HL-60/S4 treated with retinoic acid at 250 ng/mL for 4 days and 3 days (cell line): ENCODE data around the gene KCTD21.
"Not testable (repeated sequence)": the region's sequence is repeated elsewhere in the genome, so short reads cannot be mapped to it uniquely, and the experiment has no call there.

ENCODE experiments used
- in situ Hi-C: fragments of 300-500 bp; cut with MboI; formaldehyde crosslinking; loops from 2 replicates; pipeline ENCODE4 v1.7.0; 2022; ENCODE audit warnings: low sequenced_read_pairs

Gene KCTD21

GRCh38 chr11:78189174-78189724 is 823 bp upstream of the KCTD21 start:
- in situ Hi-C loops, result no loop called here

DNA sequence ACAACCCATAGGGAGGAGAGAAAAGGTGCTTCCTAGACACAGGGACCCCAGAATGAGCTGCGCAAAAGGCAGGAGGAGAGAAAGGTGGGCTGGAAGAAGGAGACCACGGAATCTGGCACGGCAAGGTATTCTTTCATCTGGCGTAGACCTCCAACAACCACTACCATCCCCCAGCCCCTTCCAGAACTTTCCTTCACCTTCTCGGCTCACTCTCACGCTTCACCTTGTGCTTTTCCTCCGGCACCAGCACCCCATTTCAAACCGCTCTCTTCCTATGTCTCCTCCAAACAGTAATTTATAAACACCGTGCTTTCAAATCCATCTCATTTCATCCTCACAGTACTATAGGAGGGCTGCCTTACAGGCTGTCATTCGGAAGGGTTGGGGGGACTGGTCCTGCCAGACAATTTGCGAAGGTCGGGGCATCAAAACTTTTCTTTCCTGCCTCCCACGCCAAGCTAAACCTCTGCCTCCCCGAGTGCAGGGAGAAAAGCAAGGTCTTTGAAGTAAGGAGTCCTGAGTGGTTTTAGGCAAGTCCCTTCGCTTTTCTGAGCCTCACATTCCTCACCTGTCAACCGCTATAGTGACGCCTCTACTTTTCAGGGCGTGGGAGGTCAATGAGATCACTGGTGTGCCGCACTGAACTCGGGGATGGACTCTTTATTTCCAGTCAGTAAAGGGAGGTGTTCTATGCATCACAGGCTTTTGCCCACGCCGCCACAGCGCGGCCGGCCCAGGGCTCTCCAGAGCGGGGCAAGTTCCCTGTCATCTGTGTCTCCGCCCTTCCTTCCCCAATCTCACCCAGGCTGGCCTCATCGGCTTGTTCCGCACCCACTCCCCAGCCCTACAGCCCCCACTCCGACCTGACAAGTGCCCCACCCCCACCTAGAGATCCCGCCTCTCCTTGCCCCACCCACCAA is 800 bp downstream of the KCTD21 start:
- in situ Hi-C loops, result no loop called here

DNA sequence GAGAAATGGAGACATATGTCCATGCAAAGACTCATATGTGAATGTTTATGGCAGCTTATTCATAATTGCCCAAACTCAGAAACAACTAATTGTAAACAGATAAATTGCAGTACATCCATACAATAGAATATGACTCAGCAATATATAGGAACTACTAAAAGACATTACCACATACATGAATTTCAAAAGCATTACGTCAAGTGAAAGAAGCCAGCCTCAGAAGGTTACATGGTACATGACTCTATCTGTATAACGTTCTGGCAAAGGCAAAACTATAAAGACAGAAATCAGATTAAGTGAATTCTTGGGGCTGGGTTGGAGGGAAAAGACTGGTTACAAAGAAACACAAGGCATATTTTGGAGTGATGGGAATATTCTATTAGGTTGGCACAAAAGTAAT is 7.2 kb downstream of the KCTD21 start:
- in situ Hi-C loops, result no loop called here

- in situ Hi-C loops, result no loop called here
Measured at GRCh38 chr11:78180751-78181150, 7.7 kb downstream of the KCTD21 start.

- in situ Hi-C loops, result no loop called here
Measured at GRCh38 chr11:78179459-78180071, 8.9 kb downstream of the KCTD21 start.

DNA sequence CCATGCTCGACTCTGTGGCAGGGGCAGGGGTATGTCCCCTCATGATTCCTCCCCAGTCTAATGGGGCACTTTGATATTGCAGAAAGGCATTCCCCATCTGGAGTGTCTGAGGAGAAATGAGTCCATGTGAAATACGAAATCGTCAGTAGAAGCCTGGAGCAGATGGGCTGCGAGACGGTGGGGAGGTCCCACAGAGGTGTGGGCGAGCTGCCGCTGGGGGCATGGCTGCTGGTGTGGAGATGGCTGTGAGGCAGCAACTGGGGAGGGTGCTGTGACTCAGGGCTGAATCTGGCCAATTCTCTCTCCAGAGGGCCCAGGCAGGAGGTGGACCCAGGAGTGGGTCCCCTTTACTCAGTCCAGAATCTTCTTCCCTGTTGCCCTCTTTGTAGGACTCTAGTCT is 11.2 kb downstream of the KCTD21 start:
- in situ Hi-C loops, result no loop called here

DNA sequence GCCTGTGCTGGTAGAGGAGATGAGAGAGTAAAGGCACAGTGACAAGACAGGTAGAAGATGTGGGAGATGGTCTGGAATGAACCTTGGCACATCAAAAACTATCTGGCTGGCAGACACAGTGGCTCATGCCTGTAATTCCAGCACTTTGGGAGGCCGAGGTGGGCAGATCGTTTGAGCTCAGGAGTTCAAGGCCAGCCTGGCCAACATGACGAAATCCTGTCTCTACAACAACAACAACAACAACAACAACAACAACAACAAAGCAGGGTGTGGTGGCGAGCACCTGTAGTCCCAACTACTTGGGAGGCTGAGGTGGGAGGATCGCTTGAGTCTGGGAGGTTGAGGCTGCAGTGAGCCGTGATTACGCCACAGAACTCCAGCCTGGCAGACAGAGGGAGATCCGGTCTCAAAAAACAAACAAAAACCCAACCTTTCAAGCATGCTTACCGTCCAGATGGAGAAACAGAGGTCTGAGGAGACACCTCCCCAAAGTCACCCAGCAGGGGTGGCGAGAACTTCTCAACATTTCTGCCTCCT is 11.8 kb downstream of the KCTD21 start:
- in situ Hi-C loops, result no loop called here

DNA sequence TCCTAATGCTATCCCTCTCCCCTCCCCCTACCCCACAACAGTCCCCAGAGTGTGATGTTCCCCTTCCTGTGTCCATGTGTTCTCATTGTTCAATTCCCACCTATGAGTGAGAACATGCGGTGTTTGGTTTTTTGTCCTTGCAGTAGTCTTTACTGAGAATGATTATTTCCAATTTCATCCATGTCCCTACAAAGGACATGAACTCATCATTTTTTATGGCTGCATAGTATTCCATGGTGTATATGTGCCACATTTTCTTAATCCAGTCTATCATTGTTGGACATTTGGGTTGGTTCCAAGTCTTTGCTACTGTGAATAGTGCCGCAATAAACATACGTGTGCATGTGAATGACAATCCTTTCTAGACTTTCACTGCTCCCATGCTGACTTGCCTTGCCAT is 12.6 kb downstream of the KCTD21 start:
- in situ Hi-C loops, result not testable (repeated sequence)

- in situ Hi-C loops, result no loop called here
Measured at GRCh38 chr11:78171951-78172350, 16.5 kb downstream of the KCTD21 start.

- in situ Hi-C loops, result no loop called here
Measured at GRCh38 chr11:78170874-78171549, 17.4 kb downstream of the KCTD21 start.

GRCh38 chr11:78170413-78170812 is 18.0 kb downstream of the KCTD21 start:
- in situ Hi-C loops, result no loop called here

DNA sequence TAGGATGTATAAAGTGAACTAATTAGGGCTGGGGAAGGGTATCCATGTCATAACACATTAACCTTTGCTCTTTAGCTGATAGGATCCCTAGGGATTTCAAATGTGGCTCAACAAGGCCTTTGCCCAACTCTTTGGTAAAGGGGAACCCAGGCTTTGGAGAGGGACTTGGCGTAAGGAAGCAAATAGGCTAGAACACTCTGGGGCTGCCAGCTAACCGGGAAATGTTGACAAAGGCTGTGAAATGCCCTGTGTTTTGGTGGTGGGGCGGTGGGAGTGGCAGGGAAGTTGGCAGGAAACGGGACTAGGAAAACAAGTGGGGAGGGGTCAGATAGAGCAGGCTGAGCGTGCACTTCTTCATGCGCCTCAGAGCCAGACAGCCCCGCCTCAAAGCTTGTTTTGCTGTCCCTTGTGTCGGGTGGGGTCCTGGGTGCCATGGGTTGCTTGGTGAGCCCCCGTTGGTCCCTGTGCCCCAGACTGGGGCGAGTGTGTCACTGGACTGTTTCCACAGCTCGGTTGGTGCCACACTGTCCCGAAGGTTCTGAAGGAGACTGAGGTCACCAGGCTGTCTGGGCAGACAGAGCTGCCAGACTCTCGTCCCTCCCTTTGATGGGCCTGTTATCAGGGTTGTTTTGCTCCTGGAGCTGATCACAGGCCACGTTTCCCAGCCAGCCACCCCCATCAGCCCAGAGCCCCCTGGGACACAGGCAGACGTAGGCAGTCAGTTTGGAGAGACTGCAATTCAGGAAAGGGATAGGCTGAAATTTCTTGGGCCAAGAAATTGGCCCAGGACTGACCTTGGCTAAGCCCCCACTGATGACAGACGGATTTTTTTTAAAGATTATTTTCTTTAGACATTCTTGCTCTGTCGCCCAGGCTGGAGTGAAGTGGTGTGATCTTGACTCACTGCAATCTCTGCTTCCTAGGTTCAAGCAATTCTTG is 19.6 kb downstream of the KCTD21 start:
- in situ Hi-C loops, result no loop called here

DNA sequence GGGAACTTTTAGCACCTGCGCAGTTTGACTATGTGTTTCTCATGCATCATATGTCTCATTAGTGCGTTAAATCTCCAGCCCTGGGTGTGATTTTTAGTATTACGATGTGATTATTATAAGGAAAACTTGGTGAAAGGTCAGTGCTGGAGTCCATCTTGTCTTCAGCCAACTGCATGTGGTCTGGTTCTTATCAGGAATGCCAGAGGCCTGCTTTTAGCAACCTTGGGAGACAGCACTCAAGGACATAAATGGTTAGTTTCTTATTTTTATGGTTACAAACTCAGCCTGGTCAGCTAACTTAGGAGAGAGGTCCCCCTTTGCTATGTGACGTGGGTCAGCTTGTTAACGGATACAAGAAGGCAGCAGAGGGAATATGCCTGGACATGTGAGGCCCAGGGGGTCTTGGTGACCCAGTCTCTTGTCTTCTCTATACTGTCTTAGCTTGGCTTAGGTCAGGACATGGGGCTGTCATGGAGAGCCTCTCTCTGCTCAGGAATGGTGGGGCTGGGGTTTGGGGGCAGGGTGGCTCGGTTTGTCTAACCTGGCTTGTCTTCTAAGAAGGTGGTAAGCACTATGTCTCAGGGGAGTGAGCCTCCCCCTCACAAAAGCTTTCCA is 21.5 kb downstream of the KCTD21 start:
- in situ Hi-C loops, result no loop called here

DNA sequence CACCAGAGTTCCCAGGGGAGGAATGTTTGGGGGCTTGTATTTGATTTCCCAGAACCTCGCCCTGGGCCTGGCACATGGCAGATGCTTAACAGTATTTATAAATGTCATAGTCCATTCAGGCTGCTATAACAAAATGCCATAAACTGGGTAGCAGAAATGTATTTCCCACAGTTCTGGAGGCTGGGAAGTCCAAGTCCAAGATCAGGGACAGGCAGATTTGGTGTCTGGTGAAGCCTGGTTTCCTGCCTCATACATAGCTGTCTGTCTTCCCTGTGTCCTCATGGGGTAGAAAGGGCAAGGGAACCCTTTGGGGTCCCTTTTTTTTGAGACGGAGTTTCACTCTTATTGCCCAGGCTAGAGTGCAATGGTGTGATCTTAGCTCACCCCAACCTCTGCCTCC is 24.0 kb downstream of the KCTD21 start:
- in situ Hi-C loops, result no loop called here

DNA sequence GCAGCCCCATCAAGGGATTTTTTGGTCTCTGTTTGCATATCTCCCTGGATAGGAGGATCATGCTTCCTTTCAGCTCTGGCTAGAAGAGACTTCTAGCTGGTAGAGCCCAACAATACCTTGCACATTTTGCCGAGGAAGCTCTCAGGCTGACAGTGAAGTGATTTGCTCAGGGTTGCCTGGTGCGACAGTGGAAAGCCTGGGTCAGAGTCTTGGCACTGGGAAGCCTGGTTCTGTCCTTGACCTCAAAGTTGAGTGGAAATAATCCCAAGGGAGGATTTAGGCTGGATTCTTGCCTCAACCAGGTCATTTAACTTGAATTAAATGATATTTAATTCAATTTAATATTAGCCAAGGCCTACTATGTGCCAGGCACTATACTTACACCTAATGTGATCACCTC is 24.6 kb downstream of the KCTD21 start:
- in situ Hi-C loops, result no loop called here

GRCh38 chr11:78161962-78162371 is 26.5 kb downstream of the KCTD21 start:
- in situ Hi-C loops, result no loop called here

DNA sequence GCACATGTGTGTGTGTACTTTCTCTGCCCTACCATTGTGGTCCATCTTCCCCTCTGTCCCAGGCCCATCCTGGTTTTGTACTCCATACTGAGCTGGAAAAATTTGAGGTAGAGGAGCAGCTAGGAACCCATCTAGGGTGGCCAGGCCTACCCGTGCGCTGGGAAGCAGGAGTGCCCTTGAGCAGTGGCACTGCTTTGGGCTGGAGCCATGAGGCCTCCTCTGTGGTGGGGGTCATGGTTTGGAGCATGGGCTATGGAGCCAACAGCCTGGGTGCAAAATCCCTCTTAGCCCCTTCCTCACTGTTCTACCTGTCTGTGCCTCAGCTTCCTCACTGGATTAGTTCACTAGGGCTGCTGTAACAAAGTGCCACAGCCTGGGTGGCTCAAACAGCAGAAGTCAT is 27.1 kb downstream of the KCTD21 start:
- in situ Hi-C loops, result no loop called here

- in situ Hi-C loops, result no loop called here
Measured at GRCh38 chr11:78160557-78160956, 27.9 kb downstream of the KCTD21 start.

DNA sequence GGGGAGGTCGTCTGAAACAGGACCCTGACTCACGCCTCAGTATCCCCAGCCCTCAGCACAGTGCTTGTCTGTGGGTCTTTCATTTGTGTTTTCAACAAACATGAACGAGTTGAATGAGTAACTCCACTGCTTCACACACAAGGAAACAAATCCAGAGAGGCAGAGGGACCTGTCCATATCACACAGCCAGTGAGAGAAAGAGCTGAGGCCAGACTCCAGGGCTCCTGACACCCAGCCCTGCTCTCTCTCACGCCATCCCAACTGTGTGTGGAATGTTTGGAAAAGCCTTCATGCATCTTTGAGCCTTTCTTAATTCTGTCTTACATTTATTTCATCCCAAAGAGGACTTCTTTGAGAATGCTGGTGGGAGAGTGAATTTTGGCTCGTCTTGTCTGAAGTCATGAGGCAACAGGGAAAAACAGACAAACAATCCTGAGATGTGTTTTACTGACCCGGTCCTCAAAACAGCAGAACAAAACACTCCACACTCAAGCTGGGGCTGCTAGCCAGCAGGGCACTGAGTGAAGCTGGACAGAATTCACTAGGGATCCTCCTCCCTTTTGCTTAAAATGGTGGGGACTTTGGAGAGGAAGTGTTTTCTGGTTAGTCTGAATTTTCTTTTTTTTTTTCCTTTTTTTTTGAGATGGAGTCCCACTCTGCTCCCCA is 29.3 kb downstream of the KCTD21 start:
- in situ Hi-C loops, result no loop called here
